Stimulated activated CD8-positive, alpha-beta memory T cell treated with anti-CD3 and anti-CD28 coated beads, Interleukin-4, amount 100 ng/mL, for 4 hours (primary cell): ENCODE data around the gene SELENON.

Experiments
- DNase-seq, 2 donors: peaks; one replicate each; pipeline ENCODE4 v3.0.0-alpha.2; 2020; ENCODE audit warnings: low read depth in 2 of 2, low spot score in 1 of 2

Gene SELENON

GRCh38 chr1:25799935-25800702 lies at the start of gene SELENON:
SELENON (plus strand) TSS chr1:25800193; CDS start chr1:25800231, 38 bp downstream.
- no peak for DNase-seq

GRCh38 chr1:25750923-25751605 lies 48.9 kb upstream of the SELENON start:
- no peak for DNase-seq

- no peak for DNase-seq
Measured at GRCh38 chr1:25754470-25755181, 45.4 kb upstream of the SELENON start.

GRCh38 chr1:25755475-25756125 lies 44.4 kb upstream of the SELENON start:
- no peak for DNase-seq

GRCh38 chr1:25756215-25756614 lies 43.8 kb upstream of the SELENON start:
- no peak for DNase-seq

- DNase-seq = no peak
Measured at GRCh38 chr1:25757151-25757845, 42.7 kb upstream of the SELENON start.

- DNase-seq = no peak
Measured at GRCh38 chr1:25757846-25758185, 42.2 kb upstream of the SELENON start.

- DNase-seq = no peak
Measured at GRCh38 chr1:25758466-25759070, 41.4 kb upstream of the SELENON start.

GRCh38 chr1:25760122-25760719 lies 39.8 kb upstream of the SELENON start:
- DNase-seq = no peak

- DNase-seq = no peak
Measured at GRCh38 chr1:25760871-25761270, 39.1 kb upstream of the SELENON start.

- DNase-seq = no peak
Measured at GRCh38 chr1:25763493-25763892, 36.5 kb upstream of the SELENON start.

GRCh38 chr1:25765136-25765922 lies 34.7 kb upstream of the SELENON start:
- no peak for DNase-seq

- DNase-seq = no peak
Measured at GRCh38 chr1:25765923-25766589, 33.9 kb upstream of the SELENON start.

GRCh38 chr1:25766721-25767436 lies 33.1 kb upstream of the SELENON start:
- no peak for DNase-seq

GRCh38 chr1:25767437-25767770 lies 32.6 kb upstream of the SELENON start:
- no peak for DNase-seq

- DNase-seq = no peak
Measured at GRCh38 chr1:25768999-25769398, 31.0 kb upstream of the SELENON start.

- no peak for DNase-seq
Measured at GRCh38 chr1:25769625-25770383, 30.2 kb upstream of the SELENON start.
